Nephron (organoid): ENCODE results near the gene DGCR8.

Experiments used
- H3K27ac Mint-ChIP-seq, 3 experiments: 2 replicates each; pipeline ENCODE4 v1.8.0; 2020; ENCODE audit warnings: mixed read lengths in 3 of 3, mild to moderate bottlenecking in 2 of 3, moderate library complexity in 1 of 3
- H3K27me3 Mint-ChIP-seq: 2 replicates; pipeline ENCODE4 v1.8.0; 2021; ENCODE audit warnings: low read depth, mild to moderate bottlenecking, moderate library complexity, mixed read lengths
- H3K36me3 Mint-ChIP-seq: 2 replicates; pipeline ENCODE4 v1.8.0; 2020; ENCODE audit warnings: low read depth, mixed read lengths
- H3K4me1 Mint-ChIP-seq: 2 replicates; pipeline ENCODE4 v1.8.0; 2020; ENCODE audit warnings: mixed read lengths
- H3K4me3 Mint-ChIP-seq, 3 experiments: 2 replicates each; pipeline ENCODE4 v1.8.0; 2020; ENCODE audit warnings: mild to moderate bottlenecking in 3 of 3, mixed read lengths in 3 of 3, moderate library complexity in 2 of 3
- H3K9me3 Mint-ChIP-seq: 2 replicates; pipeline ENCODE4 v1.8.0; 2020; ENCODE audit warnings: mixed read lengths
- TF ChIP-seq, protein P1 (sequence below), 3 experiments: fragments of 200-600 bp; sonication (generic); IDR thresholded peaks; one replicate each; pipeline ENCODE4 v1.5.0; 2021; ENCODE audit warnings: antibody characterized with exemption in 3 of 3; ENCODE audit not compliant: unreplicated experiment in 3 of 3

The DGCR8 gene

DNA sequence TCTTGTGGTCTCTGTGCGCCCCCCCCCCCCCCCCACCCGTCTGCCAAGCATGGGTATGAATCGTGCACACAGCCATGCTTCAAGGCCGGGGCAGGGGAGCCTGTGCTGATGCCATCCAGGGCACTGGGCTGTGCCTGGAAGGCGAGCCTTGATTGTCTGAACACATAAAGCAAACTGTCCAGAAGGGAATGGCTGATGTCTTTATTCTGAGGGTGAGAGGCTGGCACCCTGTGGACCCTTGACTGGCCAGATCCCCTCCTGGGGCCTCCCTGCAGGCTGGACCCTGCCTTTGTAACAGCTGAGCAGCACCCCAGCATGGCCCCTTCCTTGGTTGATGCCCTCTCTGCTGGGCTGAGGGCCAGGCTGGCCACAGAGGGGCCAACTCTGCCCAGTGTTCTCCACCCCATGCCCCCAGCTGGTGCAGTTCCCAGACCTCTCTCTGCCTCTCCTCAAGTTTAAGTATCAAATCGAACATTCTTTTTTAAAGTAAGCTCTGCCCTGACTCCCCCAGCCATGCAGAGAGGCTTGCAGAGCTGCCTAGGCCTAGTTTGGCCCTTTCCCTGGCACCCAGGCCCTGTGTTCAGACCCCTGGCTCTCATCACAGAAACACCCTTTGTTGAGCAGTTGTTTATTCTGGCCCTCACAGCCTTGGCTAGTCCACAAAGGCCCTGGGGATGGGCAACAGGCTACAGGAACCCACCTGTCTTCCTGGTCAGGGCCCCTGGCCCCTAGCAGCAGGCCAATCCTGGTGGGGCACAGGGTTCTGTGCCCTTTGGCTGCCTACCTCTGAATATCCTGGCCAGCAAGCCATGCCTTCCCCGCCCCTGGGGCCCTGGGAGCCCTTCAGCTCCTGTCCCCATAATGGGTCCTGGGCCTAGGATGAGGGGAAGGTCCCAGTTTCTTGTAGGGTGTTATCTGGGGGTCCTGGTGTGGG is 31.9 kb downstream of the DGCR8 start:
- peaks cover 25% of the 10 kb centered on the region for H3K36me3 Mint-ChIP-seq
- H3K4me1 Mint-ChIP-seq: peaks cover 5% of the 10 kb centered on the region
- no peaks in the 10 kb centered on the region for H3K27me3 Mint-ChIP-seq
- TF ChIP-seq, protein P1, sequence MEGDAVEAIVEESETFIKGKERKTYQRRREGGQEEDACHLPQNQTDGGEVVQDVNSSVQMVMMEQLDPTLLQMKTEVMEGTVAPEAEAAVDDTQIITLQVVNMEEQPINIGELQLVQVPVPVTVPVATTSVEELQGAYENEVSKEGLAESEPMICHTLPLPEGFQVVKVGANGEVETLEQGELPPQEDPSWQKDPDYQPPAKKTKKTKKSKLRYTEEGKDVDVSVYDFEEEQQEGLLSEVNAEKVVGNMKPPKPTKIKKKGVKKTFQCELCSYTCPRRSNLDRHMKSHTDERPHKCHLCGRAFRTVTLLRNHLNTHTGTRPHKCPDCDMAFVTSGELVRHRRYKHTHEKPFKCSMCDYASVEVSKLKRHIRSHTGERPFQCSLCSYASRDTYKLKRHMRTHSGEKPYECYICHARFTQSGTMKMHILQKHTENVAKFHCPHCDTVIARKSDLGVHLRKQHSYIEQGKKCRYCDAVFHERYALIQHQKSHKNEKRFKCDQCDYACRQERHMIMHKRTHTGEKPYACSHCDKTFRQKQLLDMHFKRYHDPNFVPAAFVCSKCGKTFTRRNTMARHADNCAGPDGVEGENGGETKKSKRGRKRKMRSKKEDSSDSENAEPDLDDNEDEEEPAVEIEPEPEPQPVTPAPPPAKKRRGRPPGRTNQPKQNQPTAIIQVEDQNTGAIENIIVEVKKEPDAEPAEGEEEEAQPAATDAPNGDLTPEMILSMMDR (IDR thresholded peaks at IDR 0.05; ENCODE audit: unreplicated experiment in 3 of 3): no peak
- H3K4me3 Mint-ChIP-seq: no peak overlapping the region
- H3K27ac Mint-ChIP-seq: no peak overlapping the region
- no peaks in the 10 kb centered on the region for H3K9me3 Mint-ChIP-seq

DNA sequence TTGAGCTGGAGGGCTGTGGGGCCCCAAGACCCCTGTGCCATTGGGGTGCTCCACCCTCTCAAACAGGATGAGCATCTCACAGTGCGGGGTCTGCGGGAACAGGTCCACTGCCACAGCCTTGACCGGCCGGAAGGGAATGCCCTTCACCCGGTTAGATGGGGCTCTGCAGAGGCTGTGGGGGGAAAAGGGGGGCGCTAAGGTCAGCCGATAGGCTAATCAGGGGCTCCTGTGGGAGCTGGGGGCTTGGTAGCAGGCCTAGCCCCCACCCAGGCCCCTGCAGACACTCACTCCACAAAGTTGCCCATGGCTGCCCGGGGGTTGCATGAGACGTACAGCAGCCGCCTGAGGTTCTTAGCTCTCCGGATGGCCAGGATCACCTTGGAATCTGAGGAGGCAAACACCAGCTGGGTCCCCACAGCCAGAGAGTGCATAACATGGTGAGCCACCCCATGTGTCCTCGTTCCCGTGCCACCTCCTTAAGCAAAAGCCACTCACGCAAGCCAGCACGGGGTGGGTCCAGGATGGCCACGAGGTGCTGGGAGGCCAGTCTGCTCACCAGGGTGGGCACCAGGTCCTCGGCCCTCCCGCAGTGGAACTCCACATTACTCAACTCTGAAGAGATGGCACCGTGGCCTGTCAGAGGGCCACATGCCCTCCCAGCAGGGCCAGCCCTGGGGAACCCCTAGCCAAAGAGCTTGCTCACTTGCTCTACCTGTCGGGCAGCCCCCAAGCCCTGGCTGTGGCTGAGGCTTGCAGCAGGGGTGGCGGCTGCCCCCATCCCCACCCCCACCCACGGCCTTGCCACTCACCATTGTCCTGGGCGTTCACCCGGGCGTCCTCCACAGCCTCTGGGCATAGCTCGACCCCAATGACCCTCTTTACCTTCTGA is 32.8 kb downstream of the DGCR8 start:
- Mint-ChIP-seq H3K4me3 (no peak overlapping the region), H3K4me1 (peaks cover 5% of the 10 kb centered on the region), H3K27ac (no peak overlapping the region), H3K9me3 (no peaks in the 10 kb centered on the region), H3K27me3 (no peaks in the 10 kb centered on the region), H3K36me3 (peaks cover 16% of the 10 kb centered on the region)
- TF ChIP-seq, protein P1 (IDR thresholded peaks at IDR 0.05; ENCODE audit: unreplicated experiment in 3 of 3): no peak

- Mint-ChIP-seq H3K36me3 (peaks cover 13% of the 10 kb centered on the region), H3K27ac (peak overlapping the region in 1 of 3 experiments; percentile 41), H3K4me1 (peaks cover 8% of the 10 kb centered on the region), H3K9me3 (no peaks in the 10 kb centered on the region), H3K4me3 (peak overlapping the region in 2 of 3 experiments; percentile 16 to 26), H3K27me3 (no peaks in the 10 kb centered on the region)
- TF ChIP-seq, protein P1 (IDR thresholded peaks at IDR 0.05; ENCODE audit: unreplicated experiment in 3 of 3): no peak
Observed at GRCh38 chr22:20113551-20114310, 33.7 kb downstream of the DGCR8 start.

- Mint-ChIP-seq H3K4me1 (peaks cover 11% of the 10 kb centered on the region), H3K4me3 (peak overlapping the region; percentile 65 to 94 (median 84)), H3K27ac (peak overlapping the region; percentile 14 to 41 (median 37)), H3K27me3 (no peaks in the 10 kb centered on the region), H3K9me3 (no peaks in the 10 kb centered on the region), H3K36me3 (peaks cover 21% of the 10 kb centered on the region)
- TF ChIP-seq, protein P1 (IDR thresholded peaks at IDR 0.05; ENCODE audit: unreplicated experiment in 3 of 3): no peak
Observed at GRCh38 chr22:20114506-20115475, 34.8 kb downstream of the DGCR8 start.
